ENCODE results near the gene MS4A15.

DNA sequence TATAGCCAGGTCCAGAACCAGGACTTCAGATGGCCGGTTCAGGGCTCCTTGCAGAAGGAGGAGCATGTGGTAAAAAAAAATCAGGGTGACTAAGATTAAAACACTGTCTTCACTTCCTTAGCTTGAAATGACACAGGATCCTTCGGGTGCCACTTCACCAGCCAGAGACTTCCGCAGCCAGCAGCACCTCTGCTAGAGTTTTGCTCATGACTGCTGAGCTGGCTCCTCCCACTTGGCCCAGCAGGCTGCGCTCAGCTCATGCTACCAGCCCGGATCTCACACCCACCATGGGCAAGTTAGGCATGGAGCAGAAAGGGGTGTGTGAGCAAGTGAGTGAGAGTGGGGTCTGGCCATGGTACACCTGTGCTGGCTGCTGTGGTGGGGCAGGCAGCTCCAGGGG, 38.7 kb upstream of the MS4A15 start:
- TF ChIP-seq, protein P1, sequence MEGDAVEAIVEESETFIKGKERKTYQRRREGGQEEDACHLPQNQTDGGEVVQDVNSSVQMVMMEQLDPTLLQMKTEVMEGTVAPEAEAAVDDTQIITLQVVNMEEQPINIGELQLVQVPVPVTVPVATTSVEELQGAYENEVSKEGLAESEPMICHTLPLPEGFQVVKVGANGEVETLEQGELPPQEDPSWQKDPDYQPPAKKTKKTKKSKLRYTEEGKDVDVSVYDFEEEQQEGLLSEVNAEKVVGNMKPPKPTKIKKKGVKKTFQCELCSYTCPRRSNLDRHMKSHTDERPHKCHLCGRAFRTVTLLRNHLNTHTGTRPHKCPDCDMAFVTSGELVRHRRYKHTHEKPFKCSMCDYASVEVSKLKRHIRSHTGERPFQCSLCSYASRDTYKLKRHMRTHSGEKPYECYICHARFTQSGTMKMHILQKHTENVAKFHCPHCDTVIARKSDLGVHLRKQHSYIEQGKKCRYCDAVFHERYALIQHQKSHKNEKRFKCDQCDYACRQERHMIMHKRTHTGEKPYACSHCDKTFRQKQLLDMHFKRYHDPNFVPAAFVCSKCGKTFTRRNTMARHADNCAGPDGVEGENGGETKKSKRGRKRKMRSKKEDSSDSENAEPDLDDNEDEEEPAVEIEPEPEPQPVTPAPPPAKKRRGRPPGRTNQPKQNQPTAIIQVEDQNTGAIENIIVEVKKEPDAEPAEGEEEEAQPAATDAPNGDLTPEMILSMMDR (IDR thresholded peaks at IDR 0.05): no peak
- no peak for TF ChIP-seq POLR2A (IDR thresholded peaks at IDR 0.05)

All from sigmoid colon (tissue), 3 donors.